22Rv1 (cell line): ENCODE measurements around the gene ARHGEF40.

Experiments
- CTCF ChIP-seq: fragments of 450-650 bp; IDR thresholded peaks from 2 replicates; pipeline ENCODE4 v1.5.1; 2017; ENCODE audit warnings: mild to moderate bottlenecking
- ZFX ChIP-seq: fragments of 450-650 bp; IDR thresholded peaks from 2 replicates; pipeline ENCODE4 v1.6.1; 2017; ENCODE audit warnings: antibody characterized with exemption, borderline replicate concordance

DNA sequence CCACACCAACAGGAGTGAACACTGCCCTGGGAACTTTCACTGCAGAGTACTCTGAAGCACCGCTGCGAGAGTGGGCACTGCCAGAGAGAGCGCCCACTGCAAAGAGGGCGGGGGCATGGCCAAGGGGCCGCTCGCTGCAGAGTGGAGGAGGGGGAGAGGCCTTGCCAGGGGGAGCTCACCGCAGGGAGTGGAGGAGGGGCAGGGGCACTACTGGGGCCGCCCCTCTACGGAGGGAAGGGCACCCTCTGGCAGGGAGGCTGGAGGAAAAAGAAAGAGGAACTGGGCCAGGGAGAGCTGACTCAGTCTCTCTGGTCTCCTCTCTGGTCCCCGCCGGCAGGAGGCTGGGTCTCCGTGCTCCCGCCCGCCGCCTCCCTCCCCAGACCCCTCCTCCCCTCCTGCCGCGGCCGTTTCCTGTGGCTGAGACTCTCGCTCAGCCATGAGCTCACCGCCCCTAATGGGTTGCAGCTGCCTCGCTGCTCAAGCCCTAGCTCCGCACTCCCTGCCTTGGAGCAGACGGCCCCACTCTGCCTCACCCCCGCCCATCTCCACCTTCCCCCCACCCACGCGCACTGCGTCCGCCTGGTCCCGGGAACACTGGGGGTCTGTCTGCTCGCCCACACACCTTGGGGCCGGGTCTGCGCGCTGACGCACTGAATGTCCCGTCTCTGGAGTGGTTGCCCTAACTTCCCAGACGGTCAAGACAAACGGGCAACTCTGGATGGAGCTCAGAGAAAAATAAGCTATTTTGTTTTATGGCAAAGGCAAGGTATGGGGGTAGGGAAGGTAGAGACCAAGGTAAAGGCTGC lies 1.3 kb downstream of the ARHGEF40 start:
- TF ChIP-seq CTCF = no peak
- no peak for TF ChIP-seq ZFX
